GM19452 (cell line): ENCODE data around the gene SFTA2.

Experiments
- ATAC-seq: cut with Tn5 transposase; IDR thresholded peaks from one replicate; pipeline ENCODE4 v1.9.1; 2021; ENCODE audit not compliant: unreplicated experiment

The SFTA2 gene

GRCh38 chr6:30891816-30892538 lies 40.0 kb downstream of the SFTA2 start:
- ATAC-seq: no peak

GRCh38 chr6:30891450-30891723 lies 40.6 kb downstream of the SFTA2 start:
- ATAC-seq: no peak

- ATAC-seq: no peak
Observed at GRCh38 chr6:30890646-30891449, 41.1 kb downstream of the SFTA2 start.

GRCh38 chr6:30889921-30890645 lies 41.9 kb downstream of the SFTA2 start:
- ATAC-seq: no peak

GRCh38 chr6:30889496-30889885 lies 42.5 kb downstream of the SFTA2 start:
- ATAC-seq: no peak

- no peak for ATAC-seq
Observed at GRCh38 chr6:30888816-30889495, 43.0 kb downstream of the SFTA2 start.

- no peak for ATAC-seq
Observed at GRCh38 chr6:30887901-30888815, 43.8 kb downstream of the SFTA2 start.

- no peak for ATAC-seq
Observed at GRCh38 chr6:30886897-30887255, 45.1 kb downstream of the SFTA2 start.

GRCh38 chr6:30885999-30886896 lies 45.7 kb downstream of the SFTA2 start:
- ATAC-seq: no peak

- no peak for ATAC-seq
Observed at GRCh38 chr6:30885481-30885998, 46.4 kb downstream of the SFTA2 start.

- ATAC-seq: no peak
Observed at GRCh38 chr6:30884521-30885480, 47.2 kb downstream of the SFTA2 start.

- ATAC-seq: no peak
Observed at GRCh38 chr6:30883685-30884520, 48.1 kb downstream of the SFTA2 start, which contains the start of gene DDR1. Gene DDR1 (plus strand): TSS chr6:30884519. CDS start chr6:30888730, 4,211 bp downstream.

- no peak for ATAC-seq
Observed at GRCh38 chr6:30882759-30883684, 48.9 kb downstream of the SFTA2 start.

GRCh38 chr6:30882204-30882758 lies 49.7 kb downstream of the SFTA2 start:
- no peak for ATAC-seq

- no peak for ATAC-seq
Observed at GRCh38 chr6:30881392-30882203, 50.4 kb downstream of the SFTA2 start.
